K562 (cell line): ENCODE results near the gene ANO2. TPM values are rescaled to one million over a fixed set of nuclear protein-coding genes. Genes with fewer than 3 reads are reported as not detected.

ENCODE experiments used
- CTCF ChIP-seq, 3 experiments: IDR thresholded peaks in 2 of 3; conservative IDR thresholded peaks in 1 of 3; 2 replicates each; pipeline ENCODE4 v1.5.1; 2011 to 2012; ENCODE audit warnings: low read length in 3 of 3, mild to moderate bottlenecking in 3 of 3, control low read depth in 2 of 3, improper control_type of control experiment in 1 of 3, inconsistent platforms in 1 of 3, low read depth in 1 of 3, mixed read lengths in 1 of 3, moderate library complexity in 1 of 3; ENCODE audit not compliant: insufficient read depth in 2 of 3
- DPF2 ChIP-seq: fragments of 450-650 bp; IDR thresholded peaks from 2 replicates; pipeline ENCODE4 v1.6.1; 2016
- EWSR1 ChIP-seq: fragments of 450-650 bp; IDR thresholded peaks from 2 replicates; pipeline ENCODE4 v1.6.1; 2018; ENCODE audit warnings: borderline replicate concordance, mild to moderate bottlenecking, low read depth, moderate library complexity; ENCODE audit not compliant: partially characterized antibody
- KAT2B ChIP-seq: IDR thresholded peaks from one replicate; pipeline ENCODE4 v1.6.1; 2012; ENCODE audit warnings: low read depth, mild to moderate bottlenecking, control low read depth, inconsistent platforms, low read length, moderate library complexity
- NKRF ChIP-seq: fragments of 450-650 bp; IDR thresholded peaks from 2 replicates; pipeline ENCODE4 v1.6.1; 2016; ENCODE audit warnings: borderline replicate concordance
- REST ChIP-seq, 2 experiments: fragments of 450-650 bp; formaldehyde crosslinking in 1 of 2; IDR thresholded peaks; 2 replicates each; pipeline versions ENCODE4 v1.4.0 to v1.6.1; 2014 to 2020; ENCODE audit warnings: mild to moderate bottlenecking in 2 of 2, borderline replicate concordance in 1 of 2, low read depth in 1 of 2
- SIN3A ChIP-seq, 2 experiments: fragments of 150-350 bp in 1 of 2; IDR thresholded peaks; 2 replicates each; pipeline ENCODE4 v1.6.1; 2011 to 2016; ENCODE audit warnings: borderline replicate concordance in 2 of 2, low read depth in 2 of 2, low read length in 2 of 2, mild to moderate bottlenecking in 2 of 2, moderate library complexity in 2 of 2; ENCODE audit not compliant: control insufficient read depth in 1 of 2
- SMARCA5 ChIP-seq: fragments of 450-650 bp; IDR thresholded peaks from 2 replicates; pipeline ENCODE4 v1.6.1; 2016
- THAP7 ChIP-seq: fragments of 250-450 bp; sonication (Bioruptor Pico); IDR thresholded peaks from 2 replicates; pipeline ENCODE4 v1.5.0; 2021
- TSC22D4 ChIP-seq: fragments of 450-650 bp; IDR thresholded peaks from 2 replicates; pipeline ENCODE4 v1.6.1; 2016; ENCODE audit warnings: missing genetic modification characterization, missing biosample characterization, control low read depth
- ZNF785 ChIP-seq: fragments of 250-450 bp; sonication (Bioruptor Pico); IDR thresholded peaks from 2 replicates; pipeline ENCODE4 v1.4.0; 2020; ENCODE audit warnings: mild to moderate bottlenecking
- polyA plus RNA-seq, 8 experiments: library from polyadenylated mRNA; depleted of rRNA in 4 of 8; stranded (reverse) in 5 of 8; unstranded in 3 of 8; fragments of >200 nt; fragmentation: Nextera tagmentation in 2 of 8; fragmentation: Illumina TruSeq in 1 of 8; extraction: Ambion mirVana in 2 of 8; extraction: Trizol in 1 of 8; gene quantifications; 2 replicates each; pipeline versions ENCODE4 v1.2.1 to v1.2.3, GENCODE V29; 2011 to 2014; ENCODE audit warnings: inconsistent platforms in 1 of 8, missing spikeins in 1 of 8
- total RNA-seq, 7 experiments: library from RNA; depleted of rRNA in 6 of 7; stranded (reverse); fragments of >200 nt in 6 of 7; fragmentation: Illumina TruSeq in 2 of 7; extraction: Trizol in 2 of 7; gene quantifications; 2 replicates each; pipeline versions ENCODE4 v1.2.1 to v1.2.3, GENCODE V29; 2011 to 2021; ENCODE audit warnings: low replicate concordance in 1 of 7

Gene ANO2
- total and polyA plus RNA-seq, 9 of the 15 experiments (the other 6 are each of a cell fraction or from before 2014, with no cell fraction given), result 0.64 TPM; not detected in 8

GRCh38 chr12:5796171-5796958 is 148.7 kb downstream of the ANO2 start (continued):
- TF ChIP-seq REST (IDR thresholded peaks at IDR 0.05; ENCODE audit: borderline replicate concordance) (peak; percentile 56), REST (CRISPR knock-in tag; IDR thresholded peaks at IDR 0.05; ENCODE audit: low read depth) (no peak), TSC22D4 (tag) (peak; percentile 40; the same call in 1 of the 2 replicates), SIN3A (IDR thresholded peaks at IDR 0.05; ENCODE audit: borderline replicate concordance in 2 of 2, control insufficient read depth in 1 of 2, low read depth in 2 of 2, low read length in 2 of 2) (no peak), SMARCA5 (0 out of 2 replicates have a peak, but pooled peaks have one; percentile 25), NKRF (0 out of 2 replicates have a peak, but pooled peaks have one; percentile 30), THAP7 (CRISPR knock-in tag) (no peak), EWSR1 (no peak), CTCF (IDR thresholded peaks at IDR 0.05 in 2 of 3, conservative IDR thresholded peaks at IDR 0.05 in 1 of 3; ENCODE audit: insufficient read depth in 2 of 3, low read depth in 1 of 3, low read length in 3 of 3) (peak; percentile 59 to 76 (median 66)), DPF2 (0 out of 2 replicates have a peak, but pooled peaks have one; percentile 25), KAT2B (no peak), ZNF785 (CRISPR knock-in tag) (no peak)
